ENCODE results near the gene EEF2. TPM values are rescaled to one million over a fixed set of nuclear protein-coding genes. Genes with fewer than 3 reads are reported as not detected.

Gene EEF2
- 1,310 and 2,319 TPM in 2 replicates for total RNA-seq

GRCh38 chr19:3984908-3985642 is at the start of gene EEF2:
Gene EEF2, minus strand, starts transcription at chr19:3985463. Its CDS starts 83 bp downstream, at chr19:3985380.

GRCh38 chr19:4007021-4007835 is 22.0 kb upstream of the EEF2 start, which contains the start of gene PIAS4:
Gene PIAS4, plus strand, starts transcription at chr19:4007736. Its CDS starts 25 bp downstream, at chr19:4007761.

DNA sequence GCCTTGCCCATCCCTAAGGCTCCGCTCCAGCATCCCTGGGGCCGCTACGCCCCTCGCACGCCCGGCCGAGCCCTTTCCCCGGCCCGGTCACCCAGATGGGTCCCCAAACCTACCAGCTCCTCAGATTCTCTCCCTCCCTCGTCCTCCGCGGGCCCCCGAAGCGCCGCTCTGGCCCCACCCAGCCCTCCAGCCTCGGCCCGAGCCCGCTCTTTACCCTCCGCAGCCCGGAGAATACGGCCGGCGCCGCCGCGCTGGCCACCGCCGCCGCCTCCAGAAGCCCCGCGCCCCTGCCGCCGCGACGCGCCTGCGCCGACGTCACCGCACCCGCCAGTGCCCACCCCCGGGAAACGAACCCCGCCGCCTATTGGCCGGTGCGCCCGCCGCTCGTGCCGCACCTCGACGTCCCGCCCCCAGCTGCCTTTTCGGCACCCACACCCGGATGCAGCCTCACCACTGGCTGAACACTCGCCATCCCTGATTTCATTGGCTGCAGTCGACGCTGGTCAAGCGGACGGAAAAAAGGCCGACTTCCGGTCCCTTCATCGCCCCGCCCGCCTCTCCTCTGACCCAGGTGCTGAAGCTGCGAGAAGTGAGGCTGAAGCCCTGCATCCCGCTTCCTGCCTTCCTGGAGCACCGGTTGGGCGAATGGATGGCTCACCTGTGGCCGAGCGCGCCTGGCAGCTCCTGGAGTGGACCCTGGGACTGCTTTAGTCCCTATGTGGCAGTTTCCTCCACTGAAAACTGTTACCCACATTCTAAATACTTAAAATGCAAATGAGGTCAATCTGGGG is 14.3 kb downstream of the EEF2 start, which contains the start of gene DAPK3:
Gene DAPK3 (minus strand): TSS at position 292 of the 791 bp plus-strand sequence. CDS start 1,364 bp downstream, outside the sequence.

DNA sequence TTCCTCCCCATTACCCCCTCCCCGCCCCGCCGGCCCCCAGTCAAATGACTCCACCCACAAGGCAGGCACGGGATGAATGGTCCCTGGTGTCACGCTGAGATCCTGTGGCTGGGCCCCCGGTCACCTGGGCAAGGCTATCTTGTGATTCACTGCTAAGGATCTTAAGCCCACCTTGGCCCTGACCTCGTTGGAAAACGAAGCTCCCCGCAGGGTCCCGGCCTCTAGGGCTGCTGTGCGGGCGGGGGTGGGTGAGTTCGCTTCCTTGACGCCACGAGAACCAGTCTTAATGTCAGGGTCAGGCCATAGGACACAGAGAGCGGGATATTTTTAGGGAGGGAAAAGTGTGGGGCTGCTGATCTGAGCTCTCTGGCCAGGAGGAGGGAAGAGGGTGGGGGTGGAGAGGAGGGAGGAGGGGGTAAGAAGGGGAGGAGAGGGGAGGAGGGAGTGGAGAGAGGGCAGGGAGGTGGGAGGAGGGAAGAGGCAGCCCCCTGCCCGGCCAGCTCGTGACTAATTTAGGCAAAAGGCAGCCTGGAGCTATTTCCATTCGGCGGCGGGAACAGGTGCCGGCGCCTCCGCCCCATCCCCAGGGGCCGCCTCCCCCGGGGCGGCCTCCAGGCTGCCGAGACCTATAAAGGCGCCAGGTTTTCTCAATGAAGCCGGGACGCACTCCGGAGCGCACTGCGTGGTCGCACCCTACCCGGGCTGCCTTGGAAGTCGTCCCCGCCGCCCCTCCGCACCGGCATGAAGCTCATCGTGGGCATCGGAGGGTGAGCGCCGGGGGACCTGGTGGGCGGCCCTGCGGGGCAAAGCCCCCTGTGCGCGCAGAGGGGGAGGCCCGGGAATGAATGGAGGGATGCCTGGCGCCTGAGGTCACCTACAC is 52.1 kb downstream of the EEF2 start, which contains the start of gene NMRK2:
Gene NMRK2 (plus strand): TSS at position 139 of the 880 bp plus-strand sequence. CDS start 603 bp downstream, at position 742.

Other genes with a start within 250 kb of the EEF2 start
- 16.9 and 22.0 TPM in 2 replicates for gene APBA3, start 223.8 kb downstream of the EEF2 start, total RNA-seq
- gene MRPL54, start 222.8 kb downstream of the EEF2 start, total RNA-seq, result 61.7 and 89.7 TPM in 2 replicates
- not detected in 2 replicates for gene RAX2, start 213.2 kb downstream of the EEF2 start, total RNA-seq
- gene MATK, start 199.1 kb downstream of the EEF2 start, total RNA-seq, result not detected in 2 replicates
- gene ZFR2, start 116.4 kb downstream of the EEF2 start, total RNA-seq, result not detected in 2 replicates
- not detected in 2 replicates for gene ATCAY, start 104.8 kb downstream of the EEF2 start, total RNA-seq
- gene NMRK2, start 52.4 kb downstream of the EEF2 start, total RNA-seq, result not detected in 2 replicates
- 200 and 204 TPM in 2 replicates for gene DAPK3, start 14.4 kb downstream of the EEF2 start, total RNA-seq
- gene PIAS4, start 22.3 kb upstream of the EEF2 start, total RNA-seq, result 17.9 and 24.2 TPM in 2 replicates
- gene ZBTB7A, start 81.4 kb upstream of the EEF2 start, total RNA-seq, result 11.4 and 12.8 TPM in 2 replicates
- 105 and 171 TPM in 2 replicates for gene MAP2K2, start 138.7 kb upstream of the EEF2 start, total RNA-seq
- not detected in 2 replicates for gene CREB3L3, start 168.2 kb upstream of the EEF2 start, total RNA-seq
- gene SIRT6, start 197.1 kb upstream of the EEF2 start, total RNA-seq, result 12.7 and 13.7 TPM in 2 replicates
- gene ANKRD24, start 197.2 kb upstream of the EEF2 start, total RNA-seq, result 0.30 and 0.32 TPM in 2 replicates
- gene EBI3, start 244.1 kb upstream of the EEF2 start, total RNA-seq, result 0.32 and 0.46 TPM in 2 replicates

Data from epithelial cell of umbilical artery (primary cell).